ENCODE data around the gene TNS3. TPM values are rescaled to one million over a fixed set of nuclear protein-coding genes. Genes with fewer than 3 reads are reported as not detected.

TNS3 gene
- polyA plus RNA-seq, 3 donors: 5.2 to 30.3 (median 7.9) TPM

DNA sequence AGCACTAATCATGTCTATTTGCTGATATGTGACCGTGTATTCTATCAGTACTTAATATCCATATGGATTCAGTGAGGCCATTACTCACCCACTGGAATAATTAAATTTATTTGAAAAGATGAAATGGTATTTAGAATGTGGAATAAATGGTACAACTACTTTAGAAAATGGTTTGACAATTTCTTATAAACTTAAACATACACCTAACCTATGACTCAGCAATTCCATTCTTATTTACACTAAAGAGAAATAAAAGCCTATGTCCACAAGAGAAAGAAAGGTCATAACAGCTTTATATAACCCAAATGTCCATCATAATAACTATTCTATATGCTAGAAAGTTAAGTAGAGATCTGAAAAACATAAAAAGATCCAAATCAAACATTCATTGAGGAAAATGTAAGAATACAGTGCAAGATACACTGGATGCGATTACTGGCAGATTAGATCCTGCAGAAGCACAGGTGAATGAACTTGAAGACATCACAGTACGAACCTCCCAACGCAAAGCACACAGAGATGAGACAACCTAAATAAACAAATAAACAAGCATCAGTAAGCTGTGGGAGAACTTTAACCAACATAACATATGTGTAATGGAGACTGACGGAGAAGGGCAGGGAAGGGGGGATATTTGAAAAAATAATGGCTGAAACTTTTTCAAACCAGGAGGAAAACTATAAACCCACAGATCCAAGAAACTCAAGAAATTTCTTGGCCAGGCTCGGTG lies 51.9 kb downstream of the TNS3 start:
- H2AFZ ChIP-seq (ENCODE audit: insufficient read depth, low read depth, low read length, poor library complexity, severe bottlenecking): no peak overlapping the region
- peaks cover 0 to 11% (median 5%) of the 10 kb centered on the region in 7 donors for H3K9me3 Mint-ChIP-seq
- H3K27me3 ChIP-seq (ENCODE audit: control insufficient read depth in 2 of 2, insufficient read depth in 2 of 2, low read length in 2 of 2): no peaks in the 10 kb centered on the region
- peaks cover 65% of the 10 kb centered on the region for H3K79me2 ChIP-seq (ENCODE audit: insufficient read depth, low read length)
- H3K4me3 Mint-ChIP-seq: no peak overlapping the region
- H3K4me2 ChIP-seq (replicated peaks; ENCODE audit: extremely low read depth, low read length, poor library complexity, severe bottlenecking): no peak overlapping the region
- peaks cover 39 to 56% of the 10 kb centered on the region in 2 donors for H3K36me3 ChIP-seq (replicated peaks in 1 of 2; ENCODE audit: control insufficient read depth in 1 of 2, insufficient read depth in 2 of 2, low read length in 2 of 2)
- H3K9me3 ChIP-seq (replicated peaks in 1 of 2; ENCODE audit: control insufficient read depth in 1 of 2, insufficient read depth in 1 of 2, low read length in 2 of 2): peaks cover 0 to 4% of the 10 kb centered on the region in 2 donors
- intact Hi-C loops (cut with micrococcal nuclease): no loop called here
- no peak overlapping the region for H3K9ac ChIP-seq (ENCODE audit: insufficient read depth, low read length, poor library complexity, severe bottlenecking)
- H3K4me1 ChIP-seq (ENCODE audit: control insufficient read depth in 1 of 2, insufficient read depth in 2 of 2, low read length in 2 of 2): no peaks in the 10 kb centered on the region
- H3K27me3 Mint-ChIP-seq (ENCODE audit: low read depth in 3 of 3): no peaks in the 10 kb centered on the region
- H3K4me1 Mint-ChIP-seq: no peaks in the 10 kb centered on the region
- TF ChIP-seq, protein P1, sequence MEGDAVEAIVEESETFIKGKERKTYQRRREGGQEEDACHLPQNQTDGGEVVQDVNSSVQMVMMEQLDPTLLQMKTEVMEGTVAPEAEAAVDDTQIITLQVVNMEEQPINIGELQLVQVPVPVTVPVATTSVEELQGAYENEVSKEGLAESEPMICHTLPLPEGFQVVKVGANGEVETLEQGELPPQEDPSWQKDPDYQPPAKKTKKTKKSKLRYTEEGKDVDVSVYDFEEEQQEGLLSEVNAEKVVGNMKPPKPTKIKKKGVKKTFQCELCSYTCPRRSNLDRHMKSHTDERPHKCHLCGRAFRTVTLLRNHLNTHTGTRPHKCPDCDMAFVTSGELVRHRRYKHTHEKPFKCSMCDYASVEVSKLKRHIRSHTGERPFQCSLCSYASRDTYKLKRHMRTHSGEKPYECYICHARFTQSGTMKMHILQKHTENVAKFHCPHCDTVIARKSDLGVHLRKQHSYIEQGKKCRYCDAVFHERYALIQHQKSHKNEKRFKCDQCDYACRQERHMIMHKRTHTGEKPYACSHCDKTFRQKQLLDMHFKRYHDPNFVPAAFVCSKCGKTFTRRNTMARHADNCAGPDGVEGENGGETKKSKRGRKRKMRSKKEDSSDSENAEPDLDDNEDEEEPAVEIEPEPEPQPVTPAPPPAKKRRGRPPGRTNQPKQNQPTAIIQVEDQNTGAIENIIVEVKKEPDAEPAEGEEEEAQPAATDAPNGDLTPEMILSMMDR (IDR thresholded peaks at IDR 0.05): no peak
- peak overlapping the region in 1 of 7 donors; percentile 0 for H3K27ac Mint-ChIP-seq
- 100% methylated on average over 1 of the region's 6 CpGs for WGBS (ENCODE audit: insufficient coverage)
- H3K27ac ChIP-seq (ENCODE audit: low read depth in 1 of 2, low read length in 2 of 2): no peak overlapping the region
- peaks cover 50 to 64% of the 10 kb centered on the region in 2 donors for H3K36me3 Mint-ChIP-seq
- no peak overlapping the region for H3K4me3 ChIP-seq (replicated peaks in 1 of 3; ENCODE audit: low read depth in 2 of 3, low read length in 3 of 3)
- peaks cover 90% of the 10 kb centered on the region for H4K20me1 ChIP-seq (ENCODE audit: insufficient read depth, low read length)
- no peak for DNase-seq

DNA sequence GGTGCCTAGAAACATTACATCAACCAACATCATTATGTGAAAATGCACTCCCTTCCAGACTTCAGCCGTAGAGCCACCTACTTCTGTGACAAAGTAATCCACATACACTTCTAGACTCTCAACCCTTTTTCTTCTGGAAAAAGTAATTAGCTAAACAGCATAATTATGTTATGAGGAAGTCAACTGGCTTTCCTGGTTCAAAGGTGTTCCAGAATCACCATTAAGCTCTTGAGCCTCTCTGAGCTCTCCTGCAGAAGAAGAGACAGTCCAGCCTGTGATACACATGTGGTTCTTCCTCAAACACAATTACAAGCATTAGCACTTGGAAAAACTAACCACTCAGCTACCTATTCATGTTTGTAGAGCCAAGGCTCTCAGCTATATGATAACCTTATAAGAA lies 52.5 kb downstream of the TNS3 start:
- Histone ChIP-seq H3K4me3 (replicated peaks in 1 of 3; ENCODE audit: low read depth in 2 of 3, low read length in 3 of 3) (no peak overlapping the region), H2AFZ (ENCODE audit: insufficient read depth, low read depth, low read length, poor library complexity, severe bottlenecking) (no peak overlapping the region), H3K36me3 (replicated peaks in 1 of 2; ENCODE audit: control insufficient read depth in 1 of 2, insufficient read depth in 2 of 2, low read length in 2 of 2) (peaks cover 41 to 54% of the 10 kb centered on the region in 2 donors), H3K79me2 (ENCODE audit: insufficient read depth, low read length) (peaks cover 60% of the 10 kb centered on the region), H4K20me1 (ENCODE audit: insufficient read depth, low read length) (peaks cover 84% of the 10 kb centered on the region), H3K27me3 (ENCODE audit: control insufficient read depth in 2 of 2, insufficient read depth in 2 of 2, low read length in 2 of 2) (no peaks in the 10 kb centered on the region), H3K4me2 (replicated peaks; ENCODE audit: extremely low read depth, low read length, poor library complexity, severe bottlenecking) (no peak overlapping the region), H3K4me1 (ENCODE audit: control insufficient read depth in 1 of 2, insufficient read depth in 2 of 2, low read length in 2 of 2) (no peaks in the 10 kb centered on the region), H3K9me3 (replicated peaks in 1 of 2; ENCODE audit: control insufficient read depth in 1 of 2, insufficient read depth in 1 of 2, low read length in 2 of 2) (peaks cover 0 to 4% of the 10 kb centered on the region in 2 donors), H3K27ac (ENCODE audit: low read depth in 1 of 2, low read length in 2 of 2) (no peak overlapping the region), H3K9ac (ENCODE audit: insufficient read depth, low read length, poor library complexity, severe bottlenecking) (no peak overlapping the region)
- TF ChIP-seq, protein P1 (IDR thresholded peaks at IDR 0.05): no peak
- Mint-ChIP-seq H3K9me3 (peaks cover 0 to 7% (median 5%) of the 10 kb centered on the region in 7 donors), H3K27me3 (ENCODE audit: low read depth in 3 of 3) (no peaks in the 10 kb centered on the region), H3K4me3 (no peak overlapping the region), H3K4me1 (no peaks in the 10 kb centered on the region), H3K36me3 (peaks cover 51 to 65% of the 10 kb centered on the region in 2 donors), H3K27ac (no peak overlapping the region)
- intact Hi-C loops (cut with micrococcal nuclease): no loop called here
- no CpG with 5 or more reads among the region's 1 CpG for WGBS (ENCODE audit: insufficient coverage)
- DNase-seq: no peak

All from CD14-positive monocyte (primary cell).